NB4 (cell line): ENCODE measurements around the gene KCNJ2.

Experiments
- CTCF ChIP-seq: IDR thresholded peaks from one replicate; pipeline ENCODE4 v1.5.1; 2012; ENCODE audit warnings: low read depth, low read length
- MYC ChIP-seq: IDR thresholded peaks from 2 replicates; pipeline ENCODE4 v1.6.1; 2011; ENCODE audit warnings: low read depth, low read length
- POLR2A ChIP-seq: IDR thresholded peaks from 2 replicates; pipeline ENCODE4 v1.6.1; 2011; ENCODE audit warnings: mild to moderate bottlenecking; ENCODE audit not compliant: insufficient read length; ENCODE audit errors: extremely low read depth
- TF ChIP-seq, protein P1 (sequence below): IDR thresholded peaks from 2 replicates; pipeline ENCODE4 v1.6.1; 2011; ENCODE audit warnings: low read depth, low read length

DNA sequence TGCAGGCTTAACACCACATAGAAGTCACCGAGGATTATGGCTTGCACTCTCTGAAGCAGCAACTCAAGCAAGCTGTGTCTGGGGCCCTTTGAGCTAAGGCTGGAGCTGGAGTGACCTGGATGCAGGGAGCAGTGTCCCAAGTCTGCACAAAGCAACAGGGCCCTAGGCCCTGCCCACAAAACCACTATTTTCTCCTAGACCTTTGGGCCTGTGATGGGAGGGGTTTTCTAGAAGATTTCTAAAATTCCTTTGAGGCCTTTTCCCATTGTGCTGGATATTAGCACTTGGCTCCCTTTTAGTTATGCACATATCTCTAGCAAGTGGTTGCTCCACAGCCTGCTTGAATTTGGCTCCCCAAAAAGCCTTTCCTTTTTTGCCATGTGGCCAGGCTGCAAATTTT, 49.8 kb upstream of the KCNJ2 start:
- no peak for TF ChIP-seq CTCF
- TF ChIP-seq POLR2A, result no peak
- TF ChIP-seq, protein P1, sequence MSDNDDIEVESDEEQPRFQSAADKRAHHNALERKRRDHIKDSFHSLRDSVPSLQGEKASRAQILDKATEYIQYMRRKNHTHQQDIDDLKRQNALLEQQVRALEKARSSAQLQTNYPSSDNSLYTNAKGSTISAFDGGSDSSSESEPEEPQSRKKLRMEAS, result no peak
- no peak for TF ChIP-seq MYC
